HepG2 (cell line): ENCODE results near the gene TRIM7. TPM values are rescaled to one million over a fixed set of nuclear protein-coding genes. Genes with fewer than 3 reads are reported as not detected.

Source experiments
- ARNTL ChIP-seq: sonication (generic); formaldehyde crosslinking; IDR thresholded peaks from 2 replicates; pipeline ENCODE4 v1.4.0; 2020; ENCODE audit warnings: mild to moderate bottlenecking, missing genetic modification reagents
- EZH2 ChIP-seq: conservative IDR thresholded peaks from 2 replicates; pipeline ENCODE4 v1.6.1; 2012; ENCODE audit warnings: mild to moderate bottlenecking, low read depth, low read length, moderate library complexity
- GABPA ChIP-seq, 2 experiments: IDR thresholded peaks; 2 replicates each; pipeline ENCODE4 v1.6.1; 2011 to 2016; ENCODE audit warnings: low read depth in 2 of 2, low read length in 1 of 2, missing biosample characterization in 1 of 2, missing genetic modification characterization in 1 of 2
- KLF9 ChIP-seq: IDR thresholded peaks from 2 replicates; pipeline ENCODE4 v1.6.1; 2016; ENCODE audit warnings: low read depth
- MAZ ChIP-seq, 2 experiments: sonication (generic) in 1 of 2; formaldehyde crosslinking in 1 of 2; IDR thresholded peaks; 2 replicates each; pipeline versions ENCODE4 v1.5.0 to v1.6.1; 2012 to 2020; ENCODE audit warnings: low read depth in 2 of 2, mild to moderate bottlenecking in 2 of 2, borderline replicate concordance in 1 of 2, improper control_type of control experiment in 1 of 2, low read length in 1 of 2, missing genetic modification reagents in 1 of 2, moderate library complexity in 1 of 2
- MIER3 ChIP-seq: IDR thresholded peaks from 2 replicates; pipeline ENCODE4 v1.6.1; 2016; ENCODE audit warnings: missing compliant biosample characterization, borderline replicate concordance
- MLLT10 ChIP-seq: sonication (generic); formaldehyde crosslinking; IDR thresholded peaks from 2 replicates; pipeline ENCODE4 v1.4.0; 2020; ENCODE audit warnings: missing genetic modification reagents
- MTF1 ChIP-seq: sonication (generic); formaldehyde crosslinking; IDR thresholded peaks from 2 replicates; pipeline ENCODE4 v1.5.0; 2020; ENCODE audit warnings: missing genetic modification reagents
- NONO ChIP-seq, 2 experiments: fragments of 450-650 bp in 1 of 2; sonication (generic) in 1 of 2; formaldehyde crosslinking in 1 of 2; IDR thresholded peaks in 1 of 2; conservative IDR thresholded peaks in 1 of 2; 2 replicates each; pipeline versions ENCODE4 v1.6.1 to v1.8.0; 2017 to 2022; ENCODE audit warnings: mild to moderate bottlenecking in 1 of 2, missing genetic modification reagents in 1 of 2, moderate library complexity in 1 of 2
- SCMH1 ChIP-seq: sonication (generic); formaldehyde crosslinking; IDR thresholded peaks from 2 replicates; pipeline ENCODE4 v1.9.0; 2021; ENCODE audit warnings: missing genetic modification reagents, mild to moderate bottlenecking, borderline replicate concordance
- STAT5B ChIP-seq: sonication (generic); formaldehyde crosslinking; IDR thresholded peaks from 2 replicates; pipeline ENCODE4 v1.4.0; 2020; ENCODE audit warnings: missing genetic modification reagents
- TOPORS ChIP-seq: sonication (generic); formaldehyde crosslinking; IDR thresholded peaks from 2 replicates; pipeline ENCODE4 v1.8.0; 2023; ENCODE audit warnings: mild to moderate bottlenecking, missing genetic modification reagents
- TP53 ChIP-seq: sonication (generic); formaldehyde crosslinking; conservative IDR thresholded peaks from 2 replicates; pipeline ENCODE4 v1.4.0; 2020; ENCODE audit warnings: missing genetic modification reagents
- YEATS2 ChIP-seq: sonication (generic); formaldehyde crosslinking; IDR thresholded peaks from 2 replicates; pipeline ENCODE4 v1.4.0; 2020; ENCODE audit warnings: missing genetic modification reagents, borderline replicate concordance
- ZFYVE20 ChIP-seq: sonication (generic); formaldehyde crosslinking; IDR thresholded peaks from 2 replicates; pipeline ENCODE4 v1.8.0; 2023; ENCODE audit warnings: low read depth, mild to moderate bottlenecking, moderate library complexity, missing genetic modification reagents, borderline replicate concordance
- ZKSCAN5 ChIP-seq: sonication (generic); formaldehyde crosslinking; IDR thresholded peaks from 2 replicates; pipeline ENCODE4 v1.5.1; 2020; ENCODE audit warnings: mild to moderate bottlenecking, missing genetic modification reagents
- ZMAT3 ChIP-seq: sonication (generic); formaldehyde crosslinking; conservative IDR thresholded peaks from 2 replicates; pipeline ENCODE4 v1.7.0; 2021; ENCODE audit warnings: missing genetic modification reagents
- ZNF12 ChIP-seq: sonication (generic); formaldehyde crosslinking; IDR thresholded peaks from 2 replicates; pipeline ENCODE4 v1.5.0; 2020; ENCODE audit warnings: missing genetic modification reagents
- ZNF570 ChIP-seq: sonication (generic); formaldehyde crosslinking; IDR thresholded peaks from 2 replicates; pipeline ENCODE4 v1.4.0; 2020; ENCODE audit warnings: mild to moderate bottlenecking, missing genetic modification reagents, borderline replicate concordance
- ZNF775 ChIP-seq: sonication (generic); formaldehyde crosslinking; IDR thresholded peaks from 2 replicates; pipeline ENCODE4 v1.4.0; 2020; ENCODE audit warnings: missing genetic modification reagents, mild to moderate bottlenecking, moderate library complexity, borderline replicate concordance
- ZNF788 ChIP-seq: sonication (generic); formaldehyde crosslinking; IDR thresholded peaks from 2 replicates; pipeline ENCODE4 v1.5.0; 2020; ENCODE audit warnings: mild to moderate bottlenecking, missing genetic modification reagents, borderline replicate concordance
- ZNF841 ChIP-seq: sonication (generic); formaldehyde crosslinking; IDR thresholded peaks from 2 replicates; pipeline ENCODE4 v1.8.1; 2023; ENCODE audit warnings: missing genetic modification reagents, borderline replicate concordance
- polyA plus RNA-seq, 8 experiments: library from polyadenylated mRNA; depleted of rRNA in 3 of 8; stranded (reverse) in 7 of 8; unstranded in 1 of 8; fragments of >200 nt; fragmentation: Illumina TruSeq in 4 of 8; extraction: Trizol in 4 of 8; gene quantifications; 2 replicates each; pipeline versions ENCODE4 v1.2.1 to v1.2.3, GENCODE V29; 2011 to 2016; ENCODE audit warnings: low read depth in 4 of 8, missing spikeins in 1 of 8, mixed read lengths in 1 of 8; ENCODE audit not compliant: insufficient read depth in 1 of 8
- total RNA-seq, 5 experiments: library from RNA; depleted of rRNA; stranded (reverse); fragments of >200 nt; fragmentation: Illumina TruSeq; extraction: Trizol; gene quantifications; 2 replicates each; pipeline ENCODE4 v1.2.3, GENCODE V29; 2016; ENCODE audit warnings: low read depth in 1 of 5
- TF ChIP-seq, protein P1 (sequence below): sonication (generic); formaldehyde crosslinking; IDR thresholded peaks from 2 replicates; pipeline ENCODE4 v1.4.0; 2020; ENCODE audit warnings: missing genetic modification reagents
- TF ChIP-seq, protein P2 (sequence below): IDR thresholded peaks from 2 replicates; pipeline ENCODE4 v1.6.1; 2016; ENCODE audit warnings: missing compliant biosample characterization, missing genetic modification reagents, borderline replicate concordance
- TF ChIP-seq, protein P3 (sequence below): sonication (generic); formaldehyde crosslinking; IDR thresholded peaks from 2 replicates; pipeline ENCODE4 v1.8.1; 2023; ENCODE audit warnings: mild to moderate bottlenecking, missing genetic modification reagents

The TRIM7 gene
- total and polyA plus RNA-seq, 2 of the 13 experiments (the other 11 are each of a cell fraction or from before 2014, with no cell fraction given) = 0.13 TPM; not detected in 1

DNA sequence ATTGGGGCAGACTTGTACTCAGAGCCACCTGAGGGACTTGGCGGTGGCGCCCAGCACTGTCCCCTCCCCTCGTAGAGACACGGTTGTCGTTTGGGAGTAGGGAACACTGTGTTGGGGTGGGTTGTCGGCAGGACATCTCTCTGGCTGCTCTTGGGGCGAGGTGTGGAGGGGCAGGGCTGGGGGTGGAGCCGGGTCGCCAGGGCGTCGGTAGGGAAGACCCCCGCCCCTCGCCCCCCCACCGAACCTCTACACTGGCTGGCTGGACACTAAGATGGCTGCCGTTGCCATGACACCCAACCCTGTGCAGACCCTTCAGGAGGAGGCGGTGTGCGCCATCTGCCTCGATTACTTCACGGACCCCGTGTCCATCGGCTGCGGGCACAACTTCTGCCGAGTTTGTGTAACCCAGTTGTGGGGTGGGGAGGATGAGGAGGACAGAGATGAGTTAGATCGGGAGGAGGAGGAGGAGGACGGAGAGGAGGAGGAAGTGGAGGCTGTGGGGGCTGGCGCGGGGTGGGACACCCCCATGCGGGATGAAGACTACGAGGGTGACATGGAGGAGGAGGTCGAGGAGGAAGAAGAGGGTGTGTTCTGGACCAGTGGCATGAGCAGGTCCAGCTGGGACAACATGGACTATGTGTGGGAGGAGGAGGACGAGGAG is 18.9 kb upstream of the TRIM7 start (continued):
- no peak for TF ChIP-seq MAZ (IDR thresholded peaks at IDR 0.05; ENCODE audit: borderline replicate concordance, low read depth, low read length)
- peak; percentile 3; the same call in 1 of the 2 replicates for TF ChIP-seq MAZ (CRISPR knock-in tag; IDR thresholded peaks at IDR 0.05; ENCODE audit: low read depth)
- TF ChIP-seq TP53 = no peak
- no peak for TF ChIP-seq EZH2
- TF ChIP-seq TOPORS = 0 out of 2 replicates have a peak, but pooled peaks have one; percentile 66
- no peak for TF ChIP-seq ZNF12 (CRISPR knock-in tag)
- TF ChIP-seq, protein P1, sequence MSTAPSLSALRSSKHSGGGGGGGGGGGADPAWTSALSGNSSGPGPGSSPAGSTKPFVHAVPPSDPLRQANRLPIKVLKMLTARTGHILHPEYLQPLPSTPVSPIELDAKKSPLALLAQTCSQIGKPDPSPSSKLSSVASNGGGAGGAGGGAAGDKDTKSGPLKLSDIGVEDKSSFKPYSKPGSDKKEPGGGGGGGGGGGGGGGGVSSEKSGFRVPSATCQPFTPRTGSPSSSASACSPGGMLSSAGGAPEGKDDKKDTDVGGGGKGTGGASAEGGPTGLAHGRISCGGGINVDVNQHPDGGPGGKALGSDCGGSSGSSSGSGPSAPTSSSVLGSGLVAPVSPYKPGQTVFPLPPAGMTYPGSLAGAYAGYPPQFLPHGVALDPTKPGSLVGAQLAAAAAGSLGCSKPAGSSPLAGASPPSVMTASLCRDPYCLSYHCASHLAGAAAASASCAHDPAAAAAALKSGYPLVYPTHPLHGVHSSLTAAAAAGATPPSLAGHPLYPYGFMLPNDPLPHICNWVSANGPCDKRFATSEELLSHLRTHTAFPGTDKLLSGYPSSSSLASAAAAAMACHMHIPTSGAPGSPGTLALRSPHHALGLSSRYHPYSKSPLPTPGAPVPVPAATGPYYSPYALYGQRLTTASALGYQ (CRISPR knock-in tag) = no peak
- no peak for TF ChIP-seq MLLT10
- no peak for TF ChIP-seq MIER3 (CRISPR knock-in tag)
- TF ChIP-seq NONO (IDR thresholded peaks at IDR 0.05) = no peak
- TF ChIP-seq NONO (CRISPR knock-in tag; conservative IDR thresholded peaks at IDR 0.05) = peak; percentile 45; the same call in 1 of the 2 replicates
- TF ChIP-seq, protein P2, sequence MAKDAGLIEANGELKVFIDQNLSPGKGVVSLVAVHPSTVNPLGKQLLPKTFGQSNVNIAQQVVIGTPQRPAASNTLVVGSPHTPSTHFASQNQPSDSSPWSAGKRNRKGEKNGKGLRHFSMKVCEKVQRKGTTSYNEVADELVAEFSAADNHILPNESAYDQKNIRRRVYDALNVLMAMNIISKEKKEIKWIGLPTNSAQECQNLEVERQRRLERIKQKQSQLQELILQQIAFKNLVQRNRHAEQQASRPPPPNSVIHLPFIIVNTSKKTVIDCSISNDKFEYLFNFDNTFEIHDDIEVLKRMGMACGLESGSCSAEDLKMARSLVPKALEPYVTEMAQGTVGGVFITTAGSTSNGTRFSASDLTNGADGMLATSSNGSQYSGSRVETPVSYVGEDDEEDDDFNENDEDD (CRISPR knock-in tag) = no peak
- no peak for TF ChIP-seq GABPA (IDR thresholded peaks at IDR 0.05; ENCODE audit: low read depth, low read length)
- no peak for TF ChIP-seq GABPA (CRISPR knock-in tag; IDR thresholded peaks at IDR 0.05; ENCODE audit: low read depth)
- no peak for TF ChIP-seq ARNTL (CRISPR knock-in tag)
- TF ChIP-seq STAT5B (CRISPR knock-in tag) = no peak
- no peak for TF ChIP-seq KLF9 (CRISPR knock-in tag)
- no peak for TF ChIP-seq ZMAT3 (CRISPR knock-in tag)
- no peak for TF ChIP-seq SCMH1
- no peak for TF ChIP-seq ZNF775 (CRISPR knock-in tag)
- TF ChIP-seq ZNF788 (CRISPR knock-in tag) = peak; percentile 7; the same call in 1 of the 2 replicates
- TF ChIP-seq, protein P3, sequence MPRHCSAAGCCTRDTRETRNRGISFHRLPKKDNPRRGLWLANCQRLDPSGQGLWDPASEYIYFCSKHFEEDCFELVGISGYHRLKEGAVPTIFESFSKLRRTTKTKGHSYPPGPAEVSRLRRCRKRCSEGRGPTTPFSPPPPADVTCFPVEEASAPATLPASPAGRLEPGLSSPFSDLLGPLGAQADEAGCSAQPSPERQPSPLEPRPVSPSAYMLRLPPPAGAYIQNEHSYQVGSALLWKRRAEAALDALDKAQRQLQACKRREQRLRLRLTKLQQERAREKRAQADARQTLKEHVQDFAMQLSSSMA (CRISPR knock-in tag) = 0 out of 2 replicates have a peak, but pooled peaks have one; percentile 3
- TF ChIP-seq ZNF570 = no peak
- TF ChIP-seq ZNF841 (CRISPR knock-in tag) = no peak
- TF ChIP-seq ZFYVE20 (CRISPR knock-in tag) = no peak
- no peak for TF ChIP-seq YEATS2
- no peak for TF ChIP-seq MTF1
- TF ChIP-seq ZKSCAN5 (CRISPR knock-in tag) = no peak
